CD4-positive, alpha-beta T cell (primary cell): Measurements from ENCODE around the gene KLHDC2. TPM values are rescaled to one million over a fixed set of nuclear protein-coding genes. Genes with fewer than 3 reads are reported as not detected.
"Not testable (repeated sequence)": the region's sequence is repeated elsewhere in the genome, so short reads cannot be mapped to it uniquely, and the experiment has no call there.

Experiments used
- ATAC-seq: fragments of 200-7000 bp; cut with Tn5 transposase; one replicate; pipeline ENCODE4 v1.10.0; 2022; ENCODE audit warnings: mild to moderate bottlenecking; ENCODE audit not compliant: poor library complexity
- CTCF ChIA-PET: fragments of 350-600 bp; sonication (Branson Sonifier 250); formaldehyde crosslinking; loops from one replicate; lab custom pipeline; 2021; ENCODE audit warnings: antibody characterized with exemption, inconsistent platforms; lab: Charles Lee
- POLR2A ChIA-PET: fragments of 350-600 bp; sonication (Branson Sonifier 250); formaldehyde crosslinking; loops from one replicate; lab custom pipeline; 2021; ENCODE audit warnings: antibody characterized with exemption, inconsistent platforms; lab: Charles Lee
- DNase-seq, 14 experiments: peaks; one replicate each; pipeline ENCODE4 v3.0.0-alpha.2; 2013 to 2020; ENCODE audit warnings: mixed read lengths in 2 of 14
- H3K27ac ChIP-seq, 2 donors: one replicate each; pipeline versions ENCODE4 v1.5.1 to v1.7.0; 2013; ENCODE audit warnings: low read length in 2 of 2, low read depth in 1 of 2, mild to moderate bottlenecking in 1 of 2
- H3K27me3 ChIP-seq, 2 experiments: 1 replicate in 1 of 2; 2 replicates in 1 of 2; pipeline versions ENCODE4 v1.6.1 to v1.7.0; 2013; ENCODE audit warnings: low read length in 2 of 2, control low read depth in 1 of 2, mild to moderate bottlenecking in 1 of 2, moderate library complexity in 1 of 2; ENCODE audit not compliant: insufficient read depth in 2 of 2, control insufficient read depth in 1 of 2
- H3K36me3 ChIP-seq: one replicate; pipeline ENCODE4 v1.6.1; 2013; ENCODE audit warnings: low read length, control low read depth; ENCODE audit not compliant: insufficient read depth
- H3K4me1 ChIP-seq: one replicate; pipeline ENCODE4 v1.6.1; 2013; ENCODE audit warnings: low read length, control low read depth; ENCODE audit not compliant: insufficient read depth
- H3K4me3 ChIP-seq: one replicate; pipeline ENCODE4 v1.5.1; 2013; ENCODE audit warnings: mild to moderate bottlenecking, low read length, moderate library complexity
- H3K9me3 ChIP-seq, 2 experiments: 1 replicate in 1 of 2; 2 replicates in 1 of 2; pipeline versions ENCODE4 v1.6.1 to v1.7.0; 2013; ENCODE audit warnings: low read length in 2 of 2, mild to moderate bottlenecking in 2 of 2, control low read depth in 1 of 2, moderate library complexity in 1 of 2; ENCODE audit not compliant: control insufficient read depth in 1 of 2, insufficient read depth in 1 of 2
- H3K27ac Mint-ChIP-seq: one replicate; pipeline ENCODE4 v1.8.0; 2020; ENCODE audit warnings: mixed read lengths
- H3K27me3 Mint-ChIP-seq: one replicate; pipeline ENCODE4 v1.8.0; 2021; ENCODE audit warnings: mixed read lengths
- H3K36me3 Mint-ChIP-seq: one replicate; pipeline ENCODE4 v1.8.0; 2021; ENCODE audit warnings: low read depth, mixed read lengths
- H3K4me1 Mint-ChIP-seq: one replicate; pipeline ENCODE4 v1.8.0; 2021; ENCODE audit warnings: low read depth, mixed read lengths
- H3K4me3 Mint-ChIP-seq: one replicate; pipeline ENCODE4 v1.8.0; 2020; ENCODE audit warnings: mild to moderate bottlenecking, mixed read lengths
- H3K9me3 Mint-ChIP-seq: one replicate; pipeline ENCODE4 v1.8.0; 2020; ENCODE audit warnings: mixed read lengths
- intact Hi-C, 2 experiments: fragments of 100-400 bp; cut with DNase I in 1 of 2; cut with micrococcal nuclease in 1 of 2; formaldehyde crosslinking; loops; one replicate each; pipeline versions ENCODE4 v1.15.1 to v1.9.0; 2023 to 2025; cut with DNase I, micrococcal nuclease
- total RNA-seq, 174 experiments: library from RNA in 2 of 174; stranded (reverse) in 2 of 174; gene quantifications; one replicate each; pipeline ENCODE4 v1.2.3 and lab custom pipeline; 2021 to 2026
- TF ChIP-seq, protein P1 (sequence below): fragments of 200-600 bp; IDR thresholded peaks from one replicate; pipeline ENCODE4 v1.8.0; 2022; ENCODE audit warnings: antibody characterized with exemption, mild to moderate bottlenecking

The KLHDC2 gene
- total RNA-seq, 2 experiments from 2014 or later: 142 to 143 TPM

DNA sequence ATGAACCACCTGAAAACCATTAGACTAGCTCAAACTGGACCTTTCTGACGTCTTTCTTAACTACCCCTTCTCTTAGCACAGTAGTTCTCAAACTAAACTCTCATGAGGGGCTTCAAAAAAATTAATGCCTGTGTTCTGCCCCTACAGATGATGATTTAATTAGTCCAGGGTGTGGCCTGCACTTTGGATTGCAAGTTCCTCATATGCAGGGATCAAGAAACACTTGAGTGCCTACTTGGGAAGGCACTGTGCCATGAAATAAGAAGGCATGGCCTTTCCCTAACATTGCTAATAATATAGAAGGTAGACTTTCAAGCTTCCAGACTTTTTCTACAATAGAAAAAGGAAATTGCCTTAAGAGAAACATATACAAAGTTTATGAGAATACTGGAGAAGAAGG lies 22.8 kb upstream of the KLHDC2 start:
- Mint-ChIP-seq H3K27me3 (no peaks in the 10 kb centered on the region), H3K27ac (no peak overlapping the region), H3K9me3 (no peaks in the 10 kb centered on the region), H3K4me3 (no peak overlapping the region), H3K4me1 (no peaks in the 10 kb centered on the region), H3K36me3 (peaks cover 56% of the 10 kb centered on the region)
- intact Hi-C loops: no loop called here
- TF ChIP-seq, protein P1, sequence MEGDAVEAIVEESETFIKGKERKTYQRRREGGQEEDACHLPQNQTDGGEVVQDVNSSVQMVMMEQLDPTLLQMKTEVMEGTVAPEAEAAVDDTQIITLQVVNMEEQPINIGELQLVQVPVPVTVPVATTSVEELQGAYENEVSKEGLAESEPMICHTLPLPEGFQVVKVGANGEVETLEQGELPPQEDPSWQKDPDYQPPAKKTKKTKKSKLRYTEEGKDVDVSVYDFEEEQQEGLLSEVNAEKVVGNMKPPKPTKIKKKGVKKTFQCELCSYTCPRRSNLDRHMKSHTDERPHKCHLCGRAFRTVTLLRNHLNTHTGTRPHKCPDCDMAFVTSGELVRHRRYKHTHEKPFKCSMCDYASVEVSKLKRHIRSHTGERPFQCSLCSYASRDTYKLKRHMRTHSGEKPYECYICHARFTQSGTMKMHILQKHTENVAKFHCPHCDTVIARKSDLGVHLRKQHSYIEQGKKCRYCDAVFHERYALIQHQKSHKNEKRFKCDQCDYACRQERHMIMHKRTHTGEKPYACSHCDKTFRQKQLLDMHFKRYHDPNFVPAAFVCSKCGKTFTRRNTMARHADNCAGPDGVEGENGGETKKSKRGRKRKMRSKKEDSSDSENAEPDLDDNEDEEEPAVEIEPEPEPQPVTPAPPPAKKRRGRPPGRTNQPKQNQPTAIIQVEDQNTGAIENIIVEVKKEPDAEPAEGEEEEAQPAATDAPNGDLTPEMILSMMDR: no peak
- ChIA-PET CTCF (no interaction called here), POLR2A (no interaction called here)
- ATAC-seq (no peak), DNase-seq (no peak)
- H3K36me3 ChIP-seq: peaks cover 14% of the 10 kb centered on the region
- no peaks in the 10 kb centered on the region for H3K4me1 ChIP-seq
- H3K9me3 ChIP-seq: no peaks in the 10 kb centered on the region
- H3K27ac ChIP-seq: no peak overlapping the region
- H3K27me3 ChIP-seq: no peaks in the 10 kb centered on the region
- no peak overlapping the region for H3K4me3 ChIP-seq

- peaks cover 14% of the 10 kb centered on the region for H3K36me3 ChIP-seq
- H3K27me3 ChIP-seq, H3K27ac ChIP-seq, intact Hi-C loops, H3K9me3 ChIP-seq, H3K27me3 Mint-ChIP-seq, H3K4me1 ChIP-seq, CTCF ChIA-PET, ATAC-seq, H3K4me1 Mint-ChIP-seq, H3K9me3 Mint-ChIP-seq, H3K4me3 ChIP-seq, H3K4me3 Mint-ChIP-seq, DNase-seq, H3K27ac Mint-ChIP-seq, POLR2A ChIA-PET: not testable (repeated sequence)
- H3K36me3 Mint-ChIP-seq: peaks cover 56% of the 10 kb centered on the region
Measured at GRCh38 chr14:49746476-49746875, 21.5 kb upstream of the KLHDC2 start.

GRCh38 chr14:49754570-49755097 lies 13.3 kb upstream of the KLHDC2 start:
- no peak overlapping the region for H3K4me3 Mint-ChIP-seq
- no peaks in the 10 kb centered on the region for H3K4me1 Mint-ChIP-seq
- H3K36me3 Mint-ChIP-seq: peaks cover 4% of the 10 kb centered on the region
- no peaks in the 10 kb centered on the region for H3K36me3 ChIP-seq
- ATAC-seq (no peak), DNase-seq (no peak)
- H3K9me3 Mint-ChIP-seq: peaks cover 2% of the 10 kb centered on the region
- ChIA-PET CTCF (interaction anchor here (0.6 kb wide), 1 partner anchor 284 kb away, joined by 3 read pairs; no protein-coding TSS in a partner anchor), POLR2A (no interaction called here)
- no peak overlapping the region for H3K27ac ChIP-seq
- no peaks in the 10 kb centered on the region for H3K27me3 ChIP-seq
- no peak overlapping the region for H3K27ac Mint-ChIP-seq
- no peaks in the 10 kb centered on the region for H3K9me3 ChIP-seq
- TF ChIP-seq, protein P1: no peak
- intact Hi-C loops: no loop called here
- H3K4me1 ChIP-seq: no peaks in the 10 kb centered on the region
- no peaks in the 10 kb centered on the region for H3K27me3 Mint-ChIP-seq
- no peak overlapping the region for H3K4me3 ChIP-seq

DNA sequence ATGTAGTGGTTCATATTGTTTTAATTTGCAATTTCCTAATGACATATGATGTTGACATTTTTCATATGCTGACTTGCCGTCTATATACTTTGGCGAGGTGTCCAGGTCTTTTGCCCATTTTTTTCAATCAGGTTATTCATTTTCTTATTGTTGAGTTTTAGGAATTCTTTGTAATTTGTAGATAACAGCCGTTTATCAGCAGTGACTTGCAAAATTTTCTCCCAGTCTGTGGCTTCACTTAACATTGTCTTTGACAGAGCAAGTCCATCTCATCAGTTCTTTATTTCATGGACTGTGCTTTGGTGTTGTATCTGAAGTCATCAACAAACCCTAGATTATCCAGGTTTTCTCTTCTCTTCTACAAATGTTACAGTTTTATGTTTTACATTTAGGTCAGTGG lies 12.6 kb upstream of the KLHDC2 start:
- Mint-ChIP-seq H3K4me3 (no peak overlapping the region), H3K4me1 (no peaks in the 10 kb centered on the region)

More for the DNA sequence above, 12.6 kb upstream of the KLHDC2 start:
- Mint-ChIP-seq H3K36me3 (no peaks in the 10 kb centered on the region), H3K9me3 (peaks cover 2% of the 10 kb centered on the region), H3K27me3 (no peaks in the 10 kb centered on the region), H3K27ac (no peak overlapping the region)
- no peaks in the 10 kb centered on the region for H3K27me3 ChIP-seq
- no peaks in the 10 kb centered on the region for H3K9me3 ChIP-seq
- intact Hi-C loops: no loop called here
- no peak for ATAC-seq
- H3K36me3 ChIP-seq: no peaks in the 10 kb centered on the region
- TF ChIP-seq, protein P1: no peak
- no peak overlapping the region for H3K27ac ChIP-seq
- H3K4me3 ChIP-seq: no peak overlapping the region
- POLR2A ChIA-PET: no interaction called here
- no peak for DNase-seq
- CTCF ChIA-PET: no interaction called here
- H3K4me1 ChIP-seq: no peaks in the 10 kb centered on the region
